HG03066 (cell line): ENCODE results near the gene GINS2.

Source experiments
- ATAC-seq: cut with Tn5 transposase; IDR thresholded peaks from one replicate; pipeline ENCODE4 v1.9.1; 2021; ENCODE audit warnings: low read depth; ENCODE audit not compliant: unreplicated experiment

The GINS2 gene

DNA sequence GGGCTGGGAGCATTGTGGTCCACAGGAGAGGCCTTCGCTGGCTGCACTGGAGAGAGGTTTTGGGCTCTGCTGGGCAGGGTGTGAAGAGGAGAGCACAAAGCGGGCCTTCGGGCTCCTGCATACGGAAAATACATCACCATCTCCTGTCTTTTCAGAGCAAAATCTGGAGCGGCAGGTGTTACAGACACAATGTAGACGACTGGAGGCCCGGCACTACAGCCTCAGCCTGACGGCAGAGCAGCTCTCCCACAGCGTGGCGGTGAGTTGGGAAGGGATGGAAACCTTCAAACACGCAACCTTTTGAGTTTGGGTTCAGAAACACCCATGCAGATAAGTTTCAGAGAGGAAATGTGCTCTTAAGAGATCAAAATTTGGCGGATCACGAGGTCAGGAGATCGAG, 17.9 kb downstream of the GINS2 start:
- ATAC-seq, result no peak

GRCh38 chr16:85668676-85669424, 19.9 kb downstream of the GINS2 start:
- ATAC-seq, result no peak

- ATAC-seq, result no peak
Measured at GRCh38 chr16:85667841-85668413, 20.8 kb downstream of the GINS2 start.

GRCh38 chr16:85667261-85667660, 21.5 kb downstream of the GINS2 start:
- ATAC-seq, result no peak

GRCh38 chr16:85665929-85666328, 22.8 kb downstream of the GINS2 start:
- no peak for ATAC-seq

DNA sequence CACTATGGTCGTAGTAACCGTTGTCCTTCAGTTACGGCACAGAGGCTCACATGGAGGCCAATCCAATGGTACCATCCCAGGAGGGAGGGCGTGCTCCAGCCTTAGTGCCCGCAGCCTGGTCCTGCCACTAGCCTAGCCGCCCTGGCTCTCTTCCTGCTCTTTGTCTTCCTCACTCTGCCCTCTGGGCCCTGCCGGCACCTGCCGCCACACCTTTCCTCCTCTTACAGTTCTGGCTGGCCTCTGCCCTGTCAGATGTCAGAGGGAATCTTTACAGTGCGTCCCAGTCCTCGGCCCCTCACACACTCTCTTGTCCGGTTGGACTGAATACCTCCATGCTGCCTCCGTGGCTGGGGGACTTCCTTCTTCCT, 23.4 kb downstream of the GINS2 start:
- no peak for ATAC-seq

GRCh38 chr16:85664580-85665372, 24.0 kb downstream of the GINS2 start:
- ATAC-seq, result no peak

GRCh38 chr16:85663891-85664321, 24.8 kb downstream of the GINS2 start:
- no peak for ATAC-seq

DNA sequence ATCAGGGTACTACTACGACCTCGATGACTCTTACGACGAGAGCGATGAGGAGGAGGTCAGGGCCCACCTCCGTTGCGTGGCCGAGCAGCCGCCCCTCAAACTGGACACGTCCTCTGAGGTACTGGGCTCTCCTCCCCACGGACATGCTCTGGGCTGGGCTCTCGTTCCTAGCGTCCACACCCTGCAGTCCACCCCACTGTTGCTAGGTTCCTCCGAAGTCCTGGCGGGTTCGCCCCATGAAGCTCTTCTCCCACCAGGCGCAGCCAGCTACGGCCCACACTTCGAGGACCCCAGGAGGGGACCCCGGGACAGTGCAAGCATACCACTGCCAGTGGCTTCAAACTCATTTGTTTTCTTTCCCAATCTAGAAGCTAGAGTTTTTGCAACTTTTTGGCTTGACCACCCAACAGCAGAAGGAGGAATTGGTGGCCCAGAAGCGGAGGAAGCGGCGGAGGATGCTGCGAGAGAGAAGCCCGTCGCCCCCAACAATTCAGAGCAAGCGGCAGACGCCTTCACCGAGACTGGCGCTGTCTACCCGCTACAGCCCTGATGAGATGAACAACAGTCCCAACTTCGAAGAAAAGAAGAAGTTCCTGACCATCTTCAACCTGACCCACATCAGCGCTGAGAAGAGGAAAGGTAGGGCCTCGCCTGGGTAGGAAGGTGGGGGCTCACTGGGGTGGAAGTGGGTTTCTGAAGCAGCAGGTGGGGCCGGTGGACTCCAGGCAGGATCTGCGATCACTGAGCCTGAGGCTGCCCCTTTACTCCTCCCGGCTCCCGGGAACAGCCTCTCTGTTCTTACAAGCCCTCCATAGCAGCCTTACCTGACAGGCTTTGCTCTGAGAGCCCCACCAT, 25.6 kb downstream of the GINS2 start:
- no peak for ATAC-seq

DNA sequence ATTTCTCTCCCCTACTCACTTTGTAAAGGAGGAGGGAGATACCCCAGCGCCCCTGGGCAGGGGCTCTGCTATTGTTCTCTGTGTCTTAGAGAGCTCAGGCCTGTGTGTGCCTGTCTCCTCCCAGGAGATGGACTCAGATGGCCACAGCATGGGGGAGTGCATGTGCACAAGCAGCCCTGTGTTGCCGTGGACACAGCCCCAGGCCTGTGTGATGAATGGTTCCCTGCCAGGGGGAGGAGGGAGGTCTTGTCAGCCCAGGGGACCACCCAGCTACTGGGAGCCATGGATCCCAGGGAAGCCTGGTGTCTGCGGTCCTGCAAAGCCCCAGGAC, 26.3 kb downstream of the GINS2 start:
- ATAC-seq, result no peak

- ATAC-seq, result no peak
Measured at GRCh38 chr16:85661740-85662481, 26.8 kb downstream of the GINS2 start.

DNA sequence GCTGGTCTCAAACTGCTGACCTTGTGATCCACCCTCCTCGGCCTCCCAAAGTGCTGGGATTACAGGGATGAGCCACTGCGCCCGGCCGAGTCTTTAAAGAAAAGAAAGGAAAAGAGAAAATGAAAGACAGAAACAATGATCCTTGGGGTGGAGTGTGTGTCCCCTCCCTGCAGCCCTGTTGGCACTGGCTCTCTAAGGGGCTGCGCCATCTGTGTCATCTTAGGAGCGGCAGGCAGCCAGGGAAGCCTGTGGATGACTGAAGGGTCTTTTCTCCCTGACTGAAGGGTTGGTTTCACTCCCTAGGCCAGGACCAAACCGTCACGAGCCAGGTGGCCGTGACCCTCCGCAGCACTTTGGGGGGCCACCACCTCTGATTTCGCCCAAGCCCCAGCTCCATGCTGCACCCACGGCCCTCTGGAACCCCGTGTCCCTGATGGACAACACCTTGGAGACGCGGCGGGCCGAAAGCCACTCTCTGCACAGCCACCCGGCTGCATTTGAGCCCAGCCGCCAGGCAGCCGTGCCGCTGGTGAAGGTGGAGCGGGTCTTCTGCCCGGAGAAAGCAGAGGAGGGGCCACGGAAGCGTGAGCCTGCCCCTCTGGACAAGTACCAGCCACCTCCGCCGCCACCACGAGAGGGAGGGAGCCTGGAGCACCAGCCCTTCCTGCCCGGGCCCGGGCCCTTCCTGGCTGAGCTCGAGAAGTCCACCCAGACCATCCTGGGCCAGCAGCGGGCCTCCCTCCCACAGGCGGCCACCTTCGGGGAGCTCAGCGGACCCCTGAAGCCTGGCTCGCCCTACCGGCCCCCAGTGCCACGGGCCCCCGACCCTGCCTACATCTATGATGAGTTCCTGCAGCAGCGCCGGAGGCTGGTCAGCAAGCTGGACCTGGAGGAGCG, 27.7 kb downstream of the GINS2 start:
- no peak for ATAC-seq

DNA sequence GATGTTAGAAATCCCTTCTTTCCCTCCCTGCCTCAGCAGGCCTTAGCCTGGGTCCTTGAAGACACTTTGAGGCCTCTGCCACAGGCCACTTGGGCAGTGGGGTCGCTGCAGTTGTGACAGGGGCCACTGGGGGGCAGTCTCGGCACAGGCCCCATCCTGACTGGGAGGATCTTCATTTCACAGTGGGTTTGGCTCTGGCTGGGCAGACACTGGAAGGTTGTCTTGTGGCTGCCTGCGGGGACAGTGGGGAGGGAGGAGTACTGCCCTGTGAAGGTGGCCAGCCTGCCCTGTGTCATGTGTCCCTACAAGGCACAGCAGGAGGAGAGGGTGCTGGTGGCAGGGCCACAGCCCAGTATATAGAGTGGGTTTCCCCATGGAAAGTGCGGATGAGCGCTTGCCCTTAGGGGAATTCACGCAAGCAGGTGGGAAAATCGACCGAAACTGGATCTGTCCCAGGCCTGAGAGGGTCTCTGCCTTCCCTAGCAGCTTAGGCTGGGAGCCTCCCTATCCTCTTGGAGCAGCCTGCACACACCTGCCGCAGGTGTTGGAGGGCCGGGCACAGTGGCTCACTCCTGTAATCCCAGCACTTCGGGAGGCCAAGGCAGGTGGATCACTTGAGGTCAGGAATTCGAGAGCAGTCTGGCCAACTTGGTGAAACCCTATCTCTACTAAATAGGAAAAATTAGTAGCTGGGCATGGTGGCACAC, 28.8 kb downstream of the GINS2 start:
- no peak for ATAC-seq

GRCh38 chr16:85659336-85659735, 29.4 kb downstream of the GINS2 start:
- ATAC-seq, result no peak

- ATAC-seq, result no peak
Measured at GRCh38 chr16:85658504-85659326, 30.0 kb downstream of the GINS2 start.

DNA sequence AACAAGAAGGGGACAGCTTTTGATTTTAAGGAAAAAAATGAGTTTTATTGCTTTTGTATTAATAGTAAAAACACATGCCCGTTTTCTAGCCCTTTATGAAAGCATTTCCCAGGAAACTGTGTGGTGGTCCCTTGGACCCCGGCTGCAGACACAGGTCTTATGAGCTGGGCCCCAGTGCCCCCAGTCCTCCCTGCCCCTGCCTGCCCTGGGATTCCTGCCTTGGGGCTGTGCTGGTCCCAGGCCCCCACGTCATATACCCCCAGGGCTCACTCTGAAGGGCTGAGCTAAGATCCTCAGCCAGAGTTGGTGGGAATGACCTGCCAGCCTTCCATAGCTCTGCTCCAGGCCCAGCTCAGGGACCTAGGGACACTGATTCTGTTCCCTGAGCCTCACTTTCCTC, 30.8 kb downstream of the GINS2 start:
- ATAC-seq, result no peak

DNA sequence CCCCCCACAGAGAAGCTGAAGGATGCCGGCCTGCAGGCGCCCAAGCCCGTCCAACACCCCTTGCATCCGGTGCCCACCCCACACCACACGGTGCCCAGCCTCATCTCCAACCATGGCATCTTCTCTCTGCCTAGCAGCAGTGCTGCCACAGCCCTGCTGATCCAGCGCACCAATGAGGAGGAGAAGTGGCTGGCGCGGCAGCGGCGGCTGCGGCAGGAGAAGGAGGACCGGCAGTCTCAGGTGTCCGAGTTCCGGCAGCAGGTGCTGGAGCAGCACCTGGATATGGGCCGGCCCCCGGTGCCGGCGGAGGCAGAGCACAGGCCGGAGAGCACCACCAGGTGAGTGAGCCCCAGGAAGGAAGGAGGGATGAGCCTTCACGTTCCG, 31.5 kb downstream of the GINS2 start:
- no peak for ATAC-seq
